ENCODE results near the gene ZDHHC14. TPM values are rescaled to one million over a fixed set of nuclear protein-coding genes. Genes with fewer than 3 reads are reported as not detected.

Gene ZDHHC14
- total RNA-seq, 3 donors from 2014 or later: 4.8 to 9.8 (median 8.5) TPM

DNA sequence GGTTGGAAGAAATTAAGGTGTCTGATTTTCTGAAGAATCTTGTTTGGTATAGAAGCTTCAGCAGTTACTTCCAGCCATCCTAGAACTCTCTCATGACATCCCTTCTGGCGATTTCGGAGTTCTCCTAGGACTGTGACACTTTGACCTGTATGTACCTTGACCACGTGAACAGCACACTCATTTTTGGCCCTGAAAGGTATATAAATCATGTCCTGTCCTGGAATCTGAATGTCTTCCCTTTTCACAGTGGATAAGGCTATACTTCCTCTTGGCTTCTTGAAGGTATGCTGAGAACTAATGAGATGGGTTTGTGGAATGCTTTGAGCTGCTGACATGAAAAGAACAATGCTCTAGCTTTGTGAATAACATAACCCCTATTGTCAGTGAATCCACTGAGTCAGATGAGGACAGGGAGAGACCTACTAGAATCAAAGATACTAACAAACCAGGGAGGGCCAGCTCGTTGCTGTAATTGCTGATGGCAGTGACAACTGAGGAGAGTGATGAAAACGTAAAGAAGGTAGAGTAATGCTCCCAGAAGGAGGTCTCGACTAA is 6.0 kb upstream of the ZDHHC14 start:
- peak overlapping the region in 1 of 2 donors; percentile 45 for H3K27ac ChIP-seq
- H3K4me3 ChIP-seq: no peak overlapping the region
- H3K4me1 ChIP-seq: no peaks in the 10 kb centered on the region
- H3K27me3 ChIP-seq: no peaks in the 10 kb centered on the region
- TF ChIP-seq POLR2A (IDR thresholded peaks at IDR 0.05) (no peak), POLR2AphosphoS5 (IDR thresholded peaks at IDR 0.05) (no peak)
- TF ChIP-seq, protein P1, sequence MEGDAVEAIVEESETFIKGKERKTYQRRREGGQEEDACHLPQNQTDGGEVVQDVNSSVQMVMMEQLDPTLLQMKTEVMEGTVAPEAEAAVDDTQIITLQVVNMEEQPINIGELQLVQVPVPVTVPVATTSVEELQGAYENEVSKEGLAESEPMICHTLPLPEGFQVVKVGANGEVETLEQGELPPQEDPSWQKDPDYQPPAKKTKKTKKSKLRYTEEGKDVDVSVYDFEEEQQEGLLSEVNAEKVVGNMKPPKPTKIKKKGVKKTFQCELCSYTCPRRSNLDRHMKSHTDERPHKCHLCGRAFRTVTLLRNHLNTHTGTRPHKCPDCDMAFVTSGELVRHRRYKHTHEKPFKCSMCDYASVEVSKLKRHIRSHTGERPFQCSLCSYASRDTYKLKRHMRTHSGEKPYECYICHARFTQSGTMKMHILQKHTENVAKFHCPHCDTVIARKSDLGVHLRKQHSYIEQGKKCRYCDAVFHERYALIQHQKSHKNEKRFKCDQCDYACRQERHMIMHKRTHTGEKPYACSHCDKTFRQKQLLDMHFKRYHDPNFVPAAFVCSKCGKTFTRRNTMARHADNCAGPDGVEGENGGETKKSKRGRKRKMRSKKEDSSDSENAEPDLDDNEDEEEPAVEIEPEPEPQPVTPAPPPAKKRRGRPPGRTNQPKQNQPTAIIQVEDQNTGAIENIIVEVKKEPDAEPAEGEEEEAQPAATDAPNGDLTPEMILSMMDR (IDR thresholded peaks at IDR 0.05): no peak
- H3K9me3 ChIP-seq: no peaks in the 10 kb centered on the region
- DNase-seq (ENCODE audit: low spot score in 2 of 2): no peak
- H3K36me3 ChIP-seq: no peaks in the 10 kb centered on the region
- intact Hi-C loops (cut with DNase I; ENCODE audit: low total_unique reads): no loop called here

DNA sequence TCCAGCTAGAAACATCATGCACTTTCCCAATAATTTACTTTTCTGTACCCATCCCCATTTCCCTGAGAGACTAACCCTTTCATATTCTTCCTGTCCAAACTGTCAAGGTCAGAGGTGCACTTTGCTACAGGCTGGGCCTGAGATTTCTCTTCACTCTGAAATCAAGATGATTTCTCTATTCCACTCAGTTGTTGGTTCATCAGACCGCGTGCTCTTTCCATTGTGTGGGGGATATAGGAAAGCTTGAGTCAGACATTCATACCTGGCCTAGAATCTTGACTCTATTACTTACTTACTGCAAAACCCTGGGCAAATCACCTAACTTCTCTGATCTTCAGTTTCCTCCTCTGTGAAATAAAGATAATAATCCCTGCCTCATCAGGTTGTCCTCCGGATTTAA is 4.7 kb upstream of the ZDHHC14 start:
- Histone ChIP-seq H3K36me3 (no peaks in the 10 kb centered on the region), H3K9me3 (no peaks in the 10 kb centered on the region), H3K4me1 (no peaks in the 10 kb centered on the region), H3K4me3 (no peak overlapping the region), H3K27ac (no peak overlapping the region), H3K27me3 (no peaks in the 10 kb centered on the region)
- no peak for DNase-seq (ENCODE audit: low spot score in 2 of 2)
- TF ChIP-seq POLR2AphosphoS5 (IDR thresholded peaks at IDR 0.05) (no peak), POLR2A (IDR thresholded peaks at IDR 0.05) (no peak)
- TF ChIP-seq, protein P1 (IDR thresholded peaks at IDR 0.05): no peak
- intact Hi-C loops (cut with DNase I; ENCODE audit: low total_unique reads): no loop called here

DNA sequence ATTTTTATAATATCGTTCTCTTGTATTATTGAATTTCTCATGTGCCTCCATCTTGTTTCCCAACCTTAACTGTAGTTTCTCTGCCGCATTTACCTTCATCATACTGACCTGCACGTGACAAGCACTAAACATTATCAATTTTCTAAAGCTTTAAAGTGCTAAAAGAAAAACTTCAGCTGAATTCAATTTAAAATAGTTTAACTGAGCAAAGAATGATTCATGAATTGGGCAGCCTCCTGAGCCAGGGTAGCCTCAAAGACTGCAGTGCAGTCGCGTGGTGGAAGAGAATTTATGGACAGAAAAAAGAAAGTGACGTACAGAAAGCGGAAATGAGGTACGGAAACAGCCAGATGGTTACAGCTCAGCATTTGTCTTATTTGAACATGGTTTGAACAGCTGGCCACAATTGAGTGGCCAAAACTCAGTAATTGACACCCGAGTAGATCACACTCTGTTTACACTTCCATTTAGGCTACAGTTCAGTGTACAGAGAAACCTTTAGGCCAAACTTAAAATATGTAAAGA is 4.2 kb upstream of the ZDHHC14 start:
- no peaks in the 10 kb centered on the region for H3K4me1 ChIP-seq
- H3K9me3 ChIP-seq: no peaks in the 10 kb centered on the region
- no peak overlapping the region for H3K4me3 ChIP-seq
- intact Hi-C loops (cut with DNase I; ENCODE audit: low total_unique reads): no loop called here
- H3K36me3 ChIP-seq: no peaks in the 10 kb centered on the region
- no peaks in the 10 kb centered on the region for H3K27me3 ChIP-seq
- DNase-seq (ENCODE audit: low spot score in 2 of 2): no peak
- TF ChIP-seq POLR2A (IDR thresholded peaks at IDR 0.05): no peak
- no peak for TF ChIP-seq POLR2AphosphoS5 (IDR thresholded peaks at IDR 0.05)
- TF ChIP-seq, protein P1 (IDR thresholded peaks at IDR 0.05): no peak
- no peak overlapping the region for H3K27ac ChIP-seq

DNA sequence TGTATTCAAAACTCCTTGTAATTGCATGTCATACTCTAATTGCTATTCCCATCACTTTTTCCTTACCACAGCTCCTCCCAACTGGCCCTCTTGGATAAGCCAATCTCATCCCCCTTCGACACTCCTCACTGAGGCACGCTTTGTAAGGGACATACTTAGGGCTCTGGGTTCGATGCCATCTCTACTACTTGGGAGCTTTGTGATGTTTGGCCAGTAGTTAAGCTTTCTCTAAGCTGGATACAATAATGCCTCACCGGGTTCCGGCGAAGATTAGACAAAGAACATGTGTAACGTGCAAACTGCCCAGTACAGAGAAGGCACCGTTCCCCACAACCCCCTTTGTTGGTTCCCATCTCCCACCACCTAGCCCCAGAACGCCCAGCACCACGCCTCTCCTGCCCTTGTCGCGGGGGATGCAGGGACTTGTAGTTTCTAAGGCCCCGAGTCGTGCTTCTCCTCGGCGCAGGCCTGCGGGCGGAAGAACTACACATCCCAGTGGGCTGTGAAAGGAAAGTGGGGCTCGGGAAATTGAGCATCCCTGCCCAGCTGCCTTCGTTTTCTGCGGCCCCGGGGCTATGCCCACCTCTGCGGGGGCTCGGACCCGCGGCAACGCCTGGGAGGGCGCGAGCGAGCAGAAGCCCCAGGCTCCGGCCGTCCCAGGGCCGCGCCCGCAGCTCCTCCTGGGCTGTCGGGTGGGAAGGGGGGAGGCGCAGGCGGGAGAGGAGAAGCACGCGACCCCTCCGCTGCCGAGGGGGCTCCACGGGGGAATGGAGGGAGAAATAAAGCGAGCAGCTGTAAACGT is 1.1 kb upstream of the ZDHHC14 start:
- DNase-seq (ENCODE audit: low spot score in 2 of 2): peak; percentile 83 to 87
- TF ChIP-seq, protein P1 (IDR thresholded peaks at IDR 0.05): no peak
- TF ChIP-seq POLR2A (IDR thresholded peaks at IDR 0.05): no peak
- peak; percentile 20 to 49 (median 49) for TF ChIP-seq POLR2AphosphoS5 (IDR thresholded peaks at IDR 0.05)
- Histone ChIP-seq H3K4me3 (peak overlapping the region; percentile 98 to 99 (median 99)), H3K4me1 (no peaks in the 10 kb centered on the region), H3K9me3 (no peaks in the 10 kb centered on the region), H3K27ac (peak overlapping the region; percentile 92 to 98), H3K27me3 (no peaks in the 10 kb centered on the region), H3K36me3 (no peaks in the 10 kb centered on the region)
- intact Hi-C loops (cut with DNase I; ENCODE audit: low total_unique reads): no loop called here

DNA sequence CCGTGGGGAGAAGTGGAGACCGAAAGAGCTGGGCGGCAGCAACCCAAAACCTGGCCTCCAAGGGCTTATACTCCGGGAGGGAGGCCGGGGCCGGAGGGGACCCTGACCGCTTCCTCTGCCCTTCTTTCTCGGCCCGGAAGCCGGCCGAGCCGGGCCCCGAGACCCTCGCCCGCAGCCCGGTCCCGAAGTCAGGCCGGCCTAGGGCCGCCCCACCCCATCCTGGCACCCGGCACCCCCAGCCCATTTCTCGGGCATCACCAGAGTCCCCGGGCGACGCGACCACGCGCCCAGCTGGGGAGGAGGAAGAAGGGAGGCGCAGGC is 572 bp upstream of the ZDHHC14 start:
- intact Hi-C loops (cut with DNase I; ENCODE audit: low total_unique reads): no loop called here
- Histone ChIP-seq H3K27ac (peak overlapping the region; percentile 92 to 98), H3K27me3 (no peaks in the 10 kb centered on the region), H3K4me3 (peak overlapping the region; percentile 98 to 99 (median 99)), H3K36me3 (no peaks in the 10 kb centered on the region), H3K9me3 (no peaks in the 10 kb centered on the region), H3K4me1 (no peaks in the 10 kb centered on the region)
- DNase-seq (ENCODE audit: low spot score in 2 of 2): no peak
- TF ChIP-seq POLR2A (IDR thresholded peaks at IDR 0.05) (no peak), POLR2AphosphoS5 (IDR thresholded peaks at IDR 0.05) (no peak)
- TF ChIP-seq, protein P1 (IDR thresholded peaks at IDR 0.05): no peak
